GM21360 (cell line): ENCODE results near the gene ESRRB.

Experiments
- ATAC-seq: cut with Tn5 transposase; IDR thresholded peaks from one replicate; pipeline ENCODE4 v1.9.1; 2021; ENCODE audit warnings: mild to moderate bottlenecking, moderate library complexity; ENCODE audit not compliant: unreplicated experiment

The ESRRB gene

DNA sequence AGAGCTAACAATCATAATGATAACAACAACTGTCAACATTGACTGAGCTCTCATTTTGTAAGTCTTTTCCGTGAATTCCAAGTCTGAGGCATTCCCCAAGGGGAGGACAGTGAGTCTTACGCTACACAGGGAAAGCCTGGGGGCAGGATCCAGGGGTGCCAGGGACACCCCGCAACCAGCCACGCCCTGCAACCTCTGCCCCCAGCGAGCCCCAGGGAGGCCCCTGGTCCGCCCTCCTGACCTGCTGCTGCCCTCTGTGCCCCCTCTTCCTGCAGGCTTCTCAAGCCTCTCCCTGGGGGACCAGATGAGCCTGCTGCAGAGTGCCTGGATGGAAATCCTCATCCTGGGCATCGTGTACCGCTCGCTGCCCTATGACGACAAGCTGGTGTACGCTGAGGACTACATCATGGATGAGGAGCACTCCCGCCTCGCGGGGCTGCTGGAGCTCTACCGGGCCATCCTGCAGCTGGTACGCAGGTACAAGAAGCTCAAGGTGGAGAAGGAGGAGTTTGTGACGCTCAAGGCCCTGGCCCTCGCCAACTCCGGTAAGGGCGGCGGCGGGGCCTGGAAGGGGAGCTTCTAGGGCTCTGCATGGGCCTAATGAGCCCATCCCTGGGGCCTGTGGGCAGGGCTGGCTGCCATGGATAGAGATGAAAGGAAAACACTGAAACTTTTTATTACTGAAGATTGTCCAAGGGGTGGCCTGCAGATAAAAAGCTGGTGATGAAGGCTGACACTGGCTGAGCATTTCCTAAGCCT is 115.4 kb downstream of the ESRRB start:
- ATAC-seq: no peak

GRCh38 chr14:76495983-76496382 is 120.0 kb downstream of the ESRRB start:
- no peak for ATAC-seq

DNA sequence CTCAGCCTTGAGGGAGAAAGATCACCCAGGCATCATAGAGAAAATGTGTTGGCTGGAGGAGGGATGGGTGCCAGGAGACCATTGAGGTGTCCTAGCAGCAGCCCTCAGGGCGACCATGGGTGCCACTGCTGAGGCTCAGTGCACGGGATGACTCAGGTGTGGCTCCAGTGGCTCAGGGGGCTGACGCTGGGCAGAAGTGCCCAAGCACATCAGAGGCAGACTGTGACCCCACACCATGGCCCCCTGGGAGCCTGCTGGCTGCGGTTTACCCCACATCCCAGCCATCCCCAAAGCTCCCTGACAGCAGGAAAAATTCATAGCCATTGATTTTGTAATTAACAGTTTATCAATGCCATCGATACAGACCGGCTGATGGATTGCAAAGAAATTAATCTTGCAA is 120.7 kb downstream of the ESRRB start:
- ATAC-seq: no peak

GRCh38 chr14:76497550-76498462 is 121.9 kb downstream of the ESRRB start:
- ATAC-seq: no peak

- no peak for ATAC-seq
Observed at GRCh38 chr14:76498463-76498935, 122.6 kb downstream of the ESRRB start.

DNA sequence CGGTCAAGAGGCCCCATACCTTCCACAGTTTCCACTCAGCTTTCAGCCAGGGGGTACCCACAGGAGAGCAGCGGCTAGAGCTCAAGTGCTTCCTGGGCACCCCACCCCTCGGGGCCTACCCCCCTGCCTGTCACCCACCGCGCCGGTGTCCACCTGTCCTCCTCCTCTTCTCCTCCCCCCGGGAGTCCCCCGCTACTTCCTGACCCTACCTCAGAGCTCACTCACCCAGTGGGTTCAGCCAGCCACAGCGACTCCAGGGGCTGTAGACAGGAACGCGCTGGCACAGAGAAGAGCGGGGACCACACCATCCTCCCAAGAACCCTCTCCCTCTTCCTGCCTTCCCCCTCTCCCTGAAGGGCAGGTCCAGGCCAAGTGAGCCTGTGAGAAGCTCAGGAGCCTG is 123.0 kb downstream of the ESRRB start:
- no peak for ATAC-seq

- ATAC-seq: no peak
Observed at GRCh38 chr14:76499399-76499798, 123.5 kb downstream of the ESRRB start.

GRCh38 chr14:76500011-76500410 is 124.1 kb downstream of the ESRRB start:
- no peak for ATAC-seq

DNA sequence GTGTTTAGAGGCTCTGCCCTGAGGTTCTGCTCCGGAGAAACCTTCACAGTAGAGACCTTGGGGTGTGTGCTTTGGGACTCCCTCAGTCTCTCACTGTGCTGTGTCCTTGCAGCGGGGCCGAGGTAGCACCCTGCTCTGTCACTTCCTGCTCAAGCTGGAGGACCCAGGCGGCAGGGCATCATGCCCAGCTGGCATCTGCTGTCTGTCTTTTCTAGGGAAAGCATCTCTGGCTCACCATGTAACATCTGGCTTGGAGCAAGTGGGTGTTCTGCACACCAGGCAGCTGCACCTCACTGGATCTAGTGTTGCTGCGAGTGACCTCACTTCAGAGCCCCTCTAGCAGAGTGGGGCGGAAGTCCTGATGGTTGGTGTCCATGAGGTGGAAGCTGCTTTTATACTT is 124.5 kb downstream of the ESRRB start:
- ATAC-seq: no peak

- no peak for ATAC-seq
Observed at GRCh38 chr14:76501156-76501720, 125.3 kb downstream of the ESRRB start.

DNA sequence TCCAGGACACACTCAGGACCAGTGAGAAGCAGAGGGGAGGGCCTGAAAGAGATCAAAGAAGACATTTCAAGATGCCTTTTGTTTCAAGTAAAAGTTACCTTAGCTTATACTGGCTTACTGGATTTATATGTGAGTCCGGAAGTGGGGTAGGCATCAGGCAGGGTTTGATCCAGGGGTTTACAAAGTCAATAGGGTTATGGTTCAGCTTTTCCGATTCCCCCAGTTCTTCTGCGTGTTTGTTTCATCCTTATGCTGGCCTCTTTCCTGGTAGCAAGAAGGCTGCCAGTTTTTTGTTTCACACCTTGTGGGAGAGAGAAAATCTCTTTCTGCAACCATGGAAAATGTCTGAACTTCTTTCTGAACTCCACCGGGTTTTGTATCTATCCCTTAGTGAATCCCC is 126.3 kb downstream of the ESRRB start:
- ATAC-seq: no peak

DNA sequence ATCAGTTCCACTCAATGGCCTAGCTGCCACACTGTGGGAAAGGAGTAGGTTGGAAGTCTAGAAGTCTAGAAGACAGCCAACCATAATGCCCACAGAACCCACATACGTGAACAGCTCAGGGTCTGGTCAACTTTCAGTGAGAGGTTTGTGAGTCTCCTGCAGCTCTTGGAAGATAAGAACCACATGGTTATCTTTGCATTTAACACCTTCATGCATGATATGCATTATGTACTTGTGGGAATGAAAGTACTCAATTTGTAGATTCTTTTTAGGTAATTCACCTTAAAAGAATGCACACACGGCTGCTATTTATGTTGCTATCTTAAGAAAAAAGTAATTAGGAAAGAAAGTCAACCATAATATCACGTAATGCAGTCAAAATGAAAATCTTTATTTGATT is 126.7 kb downstream of the ESRRB start:
- ATAC-seq: no peak

GRCh38 chr14:76509311-76509710 is 133.4 kb downstream of the ESRRB start:
- ATAC-seq: no peak

DNA sequence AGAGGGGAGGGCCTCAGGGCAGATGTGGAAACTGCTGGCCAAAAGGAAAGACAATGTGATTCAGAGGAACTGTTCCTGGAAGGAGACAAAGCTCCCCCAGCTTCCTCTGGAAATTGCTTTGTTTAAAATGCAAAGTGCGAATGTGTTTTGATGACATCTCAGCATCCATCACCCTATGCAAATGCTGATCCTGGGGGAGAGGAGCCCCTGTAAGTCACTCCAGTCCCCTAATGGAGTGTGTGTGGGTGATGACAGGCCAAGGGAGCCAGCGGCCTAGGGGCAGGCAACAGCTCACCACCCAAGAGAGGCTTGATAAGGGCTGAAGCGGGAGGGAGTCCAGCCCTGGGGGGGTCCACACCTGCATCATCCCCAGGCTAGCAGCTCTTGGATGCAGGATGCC is 134.2 kb downstream of the ESRRB start:
- ATAC-seq: no peak

DNA sequence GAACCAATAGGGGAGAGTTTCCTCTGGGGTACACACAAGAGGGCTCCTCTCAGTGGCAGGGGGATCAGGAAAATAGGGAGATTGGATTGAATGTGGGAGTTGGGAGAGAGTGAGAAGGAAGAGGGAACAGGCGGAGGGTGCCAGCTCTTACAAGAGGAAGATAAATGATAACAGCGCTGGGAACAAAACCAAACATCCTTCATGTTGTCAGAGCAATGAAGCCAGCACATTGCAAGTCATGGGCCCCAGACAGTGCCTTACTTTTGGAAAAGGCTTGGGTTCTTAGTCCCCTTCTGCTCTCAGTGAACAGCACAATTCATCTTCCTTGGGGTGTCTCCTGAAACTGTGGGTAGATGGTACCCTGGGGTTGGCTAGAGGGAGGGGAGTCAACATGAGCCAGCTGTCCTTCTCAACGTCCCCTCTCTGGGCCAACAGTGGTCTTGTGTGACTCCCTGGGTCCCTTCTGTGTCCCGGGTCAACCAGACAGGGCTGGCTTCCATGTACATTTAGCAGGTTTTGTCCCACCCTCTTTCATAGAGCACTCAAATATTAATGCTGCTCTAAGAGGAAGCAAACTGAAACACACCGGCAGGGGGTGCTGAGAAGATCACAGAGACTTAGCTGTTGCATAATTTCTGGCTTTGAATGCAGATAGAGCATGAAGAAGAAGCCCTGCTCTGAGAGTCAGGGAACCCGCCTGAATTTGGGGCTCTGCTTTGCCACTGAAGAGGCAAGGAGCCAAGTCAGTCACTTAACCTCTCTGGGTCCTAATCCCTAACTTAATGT is 138.5 kb downstream of the ESRRB start:
- ATAC-seq: no peak

- ATAC-seq: no peak
Observed at GRCh38 chr14:76516884-76517283, 140.9 kb downstream of the ESRRB start.

DNA sequence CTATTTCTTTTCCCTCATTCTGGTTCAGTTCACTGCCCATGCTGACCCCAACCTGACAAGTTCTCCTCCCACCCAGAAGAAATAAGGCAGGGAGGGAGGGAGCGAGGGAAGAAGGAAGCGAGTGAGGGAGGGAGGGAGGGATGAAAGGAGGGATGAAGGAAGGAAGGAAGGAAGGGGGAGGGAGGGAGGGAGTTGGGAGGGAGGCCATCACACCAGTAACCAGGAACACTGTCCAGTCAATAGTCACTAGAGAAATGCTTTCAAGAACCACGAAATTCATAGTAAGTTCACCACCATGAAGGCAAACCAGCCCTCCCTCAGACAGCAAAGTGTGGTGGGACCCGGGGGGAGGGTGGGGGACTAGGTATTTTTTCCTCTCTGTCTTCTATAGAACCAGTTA is 142.4 kb downstream of the ESRRB start:
- ATAC-seq: no peak

DNA sequence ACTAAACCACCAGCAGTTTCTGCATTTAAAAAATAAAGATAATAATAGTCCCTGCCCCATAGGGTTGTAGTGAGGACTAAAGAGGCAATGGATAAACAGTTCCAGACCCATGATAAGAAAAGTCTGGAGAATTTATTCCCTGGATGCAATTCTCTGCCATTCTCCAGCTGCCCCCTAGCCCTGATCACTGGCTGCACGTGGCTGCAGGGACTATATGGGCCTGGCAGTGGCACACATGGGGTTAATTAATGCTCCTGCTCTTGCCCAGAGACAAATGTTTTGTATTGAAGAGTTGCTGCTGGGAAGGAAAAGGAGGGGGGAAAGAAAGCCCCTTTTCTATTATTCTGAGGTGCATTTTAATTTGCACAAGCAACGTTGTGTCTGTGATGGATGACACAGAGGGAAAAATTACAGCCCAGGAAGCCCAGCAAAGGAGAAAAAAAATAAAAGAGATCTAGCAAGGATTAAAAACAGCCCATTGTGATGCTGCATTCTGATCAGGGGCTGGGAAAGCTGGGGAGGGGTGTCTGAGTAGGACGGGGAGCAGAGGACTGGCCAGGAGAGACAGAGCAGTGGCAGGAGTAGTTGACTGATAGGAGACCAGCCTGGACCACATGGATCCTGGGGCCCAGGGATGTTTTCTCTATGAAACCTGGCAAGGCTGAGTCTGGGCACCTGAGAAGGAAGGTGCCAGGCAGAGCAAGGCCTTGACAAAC is 149.3 kb downstream of the ESRRB start:
- no peak for ATAC-seq

DNA sequence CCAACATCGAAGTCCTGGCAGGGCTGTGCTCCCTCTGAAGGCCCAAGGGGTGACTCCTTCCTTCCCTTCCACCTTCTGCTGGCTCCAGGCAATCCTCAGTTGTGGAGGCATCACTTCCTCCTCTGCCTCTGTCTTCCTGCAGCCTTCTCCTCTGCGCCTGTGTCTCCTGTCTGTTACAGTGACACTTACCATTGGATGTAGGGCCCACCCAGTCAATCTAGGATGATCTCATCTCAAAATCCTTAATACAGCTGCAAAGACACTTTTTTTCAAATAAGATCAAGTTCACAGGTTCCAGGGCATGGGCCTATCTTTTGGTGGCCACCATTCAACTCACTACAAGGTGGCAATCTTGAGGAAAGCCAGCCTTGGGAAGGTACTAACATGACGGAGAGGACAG is 155.1 kb downstream of the ESRRB start:
- no peak for ATAC-seq

DNA sequence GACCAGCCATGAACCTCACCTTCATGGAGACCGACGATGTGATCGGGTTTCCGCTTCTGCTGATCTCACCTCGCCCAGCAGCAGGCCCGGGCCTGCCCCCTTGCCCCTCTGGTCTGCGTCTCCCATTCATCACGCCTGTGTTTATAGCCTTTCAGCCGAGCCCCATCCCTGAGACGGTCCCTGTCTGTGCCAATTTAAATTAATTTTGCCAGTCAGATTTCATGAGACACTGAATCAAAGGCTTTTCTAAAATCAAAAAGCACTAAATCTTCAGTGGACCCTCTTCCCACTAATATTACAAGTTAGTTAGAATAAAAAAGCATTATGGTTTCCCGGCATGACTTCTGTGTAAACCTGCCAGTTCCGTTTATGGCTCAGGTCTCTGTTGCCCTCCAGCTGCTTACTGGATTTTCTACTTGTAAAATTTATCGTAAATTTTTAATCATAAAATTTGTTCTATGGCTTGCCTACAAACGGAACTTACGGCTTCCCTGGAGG is 155.9 kb downstream of the ESRRB start:
- ATAC-seq: no peak
